ENCODE results near the gene SLC2A13.

- TF ChIP-seq POLR2AphosphoS5 (IDR thresholded peaks at IDR 0.05; ENCODE audit: borderline replicate concordance, low read depth, low read length): no peak
- TF ChIP-seq EZH2 (IDR thresholded peaks at IDR 0.05): no peak
- no peak for TF ChIP-seq FOXP2 (optimal IDR thresholded peaks at IDR 0.05; ENCODE audit: control extremely low read depth, extremely low read length, insufficient read depth)
These were observed 353.3 kb downstream of the SLC2A13 start for GRCh38 chr12:39752482-39753137.

All from SK-N-MC (cell line).